ENCODE data around the gene AP5M1.
"Not testable (repeated sequence)": the region's sequence is repeated elsewhere in the genome, so short reads cannot be mapped to it uniquely, and the experiment has no call there.

The AP5M1 gene

GRCh38 chr14:57291692-57292647 is 23.2 kb downstream of the AP5M1 start:
- DNase-seq (ENCODE audit: low read depth) = no peak

GRCh38 chr14:57293866-57294837 is 25.4 kb downstream of the AP5M1 start:
- no peak for DNase-seq (ENCODE audit: low read depth)

GRCh38 chr14:57295239-57295638 is 26.5 kb downstream of the AP5M1 start:
- no peak for DNase-seq (ENCODE audit: low read depth)

GRCh38 chr14:57297852-57298251 is 29.1 kb downstream of the AP5M1 start:
- no peak for DNase-seq (ENCODE audit: low read depth)

GRCh38 chr14:57299511-57299910 is 30.7 kb downstream of the AP5M1 start:
- no peak for DNase-seq (ENCODE audit: low read depth)

GRCh38 chr14:57302883-57303282 is 34.1 kb downstream of the AP5M1 start:
- DNase-seq (ENCODE audit: low read depth) = no peak

GRCh38 chr14:57314396-57315089 is 45.8 kb downstream of the AP5M1 start:
- no peak for DNase-seq (ENCODE audit: low read depth)

GRCh38 chr14:57317248-57317833 is 48.6 kb downstream of the AP5M1 start:
- peak; percentile 67 for DNase-seq (ENCODE audit: low read depth)

- DNase-seq (ENCODE audit: low read depth) = no peak
These were observed 50.9 kb downstream of the AP5M1 start for GRCh38 chr14:57319636-57320192.

GRCh38 chr14:57323721-57324120 is 55.0 kb downstream of the AP5M1 start:
- DNase-seq (ENCODE audit: low read depth) = no peak

- DNase-seq (ENCODE audit: low read depth) = no peak
These were observed 57.5 kb downstream of the AP5M1 start for GRCh38 chr14:57326253-57326652.

- DNase-seq (ENCODE audit: low read depth) = no peak
These were observed 61.1 kb downstream of the AP5M1 start for GRCh38 chr14:57329833-57330232.

- DNase-seq (ENCODE audit: low read depth) = not testable (repeated sequence)
These were observed 63.7 kb downstream of the AP5M1 start for GRCh38 chr14:57332475-57332874.

- not testable (repeated sequence) for DNase-seq (ENCODE audit: low read depth)
These were observed 65.0 kb downstream of the AP5M1 start for GRCh38 chr14:57333726-57334125.

GRCh38 chr14:57343545-57344297 is 75.0 kb downstream of the AP5M1 start:
- DNase-seq (ENCODE audit: low read depth) = not testable (repeated sequence)

- no peak for DNase-seq (ENCODE audit: low read depth)
These were observed 76.3 kb downstream of the AP5M1 start for GRCh38 chr14:57345106-57345505.

- DNase-seq (ENCODE audit: low read depth) = no peak
These were observed 78.0 kb downstream of the AP5M1 start for GRCh38 chr14:57346741-57347140.
